Measurements from ENCODE around the gene QPCTL.
"Not testable (repeated sequence)": the region's sequence is repeated elsewhere in the genome, so short reads cannot be mapped to it uniquely, and the experiment has no call there.

QPCTL gene

GRCh38 chr19:45739498-45740439 is 47.3 kb downstream of the QPCTL start:
- Histone ChIP-seq H3K9ac (ENCODE audit: low read length) (no peak overlapping the region), H3K4me1 (ENCODE audit: control insufficient read depth, insufficient read depth, low read length) (no peaks in the 10 kb centered on the region), H3K27ac (ENCODE audit: low read depth, low read length) (no peak overlapping the region), H3K27me3 (ENCODE audit: control insufficient read depth, insufficient read depth, low read length) (no peaks in the 10 kb centered on the region), H3K4me3 (ENCODE audit: low read length) (no peak overlapping the region), H3K36me3 (ENCODE audit: control insufficient read depth, insufficient read depth, low read length) (no peaks in the 10 kb centered on the region)

GRCh38 chr19:45742969-45743368 is 50.5 kb downstream of the QPCTL start:
- H3K36me3 ChIP-seq (ENCODE audit: control insufficient read depth, insufficient read depth, low read length) = no peaks in the 10 kb centered on the region
- H3K4me1 ChIP-seq (ENCODE audit: control insufficient read depth, insufficient read depth, low read length) = no peaks in the 10 kb centered on the region
- no peak overlapping the region for H3K9ac ChIP-seq (ENCODE audit: low read length)
- H3K4me3 ChIP-seq (ENCODE audit: low read length) = no peak overlapping the region
- H3K27me3 ChIP-seq (ENCODE audit: control insufficient read depth, insufficient read depth, low read length) = no peaks in the 10 kb centered on the region
- no peak overlapping the region for H3K27ac ChIP-seq (ENCODE audit: low read depth, low read length)

GRCh38 chr19:45745606-45746005 is 53.1 kb downstream of the QPCTL start:
- Histone ChIP-seq H3K9ac (ENCODE audit: low read length) (no peak overlapping the region), H3K27me3 (ENCODE audit: control insufficient read depth, insufficient read depth, low read length) (no peaks in the 10 kb centered on the region), H3K27ac (ENCODE audit: low read depth, low read length) (no peak overlapping the region), H3K4me3 (ENCODE audit: low read length) (no peak overlapping the region), H3K36me3 (ENCODE audit: control insufficient read depth, insufficient read depth, low read length) (no peaks in the 10 kb centered on the region), H3K4me1 (ENCODE audit: control insufficient read depth, insufficient read depth, low read length) (no peaks in the 10 kb centered on the region)

- H3K27ac ChIP-seq (ENCODE audit: low read depth, low read length) = no peak overlapping the region
- no peak overlapping the region for H3K4me3 ChIP-seq (ENCODE audit: low read length)
- no peak overlapping the region for H3K9ac ChIP-seq (ENCODE audit: low read length)
- no peaks in the 10 kb centered on the region for H3K4me1 ChIP-seq (ENCODE audit: control insufficient read depth, insufficient read depth, low read length)
- no peaks in the 10 kb centered on the region for H3K27me3 ChIP-seq (ENCODE audit: control insufficient read depth, insufficient read depth, low read length)
- H3K36me3 ChIP-seq (ENCODE audit: control insufficient read depth, insufficient read depth, low read length) = no peaks in the 10 kb centered on the region
Measured at GRCh38 chr19:45746866-45747265, 54.4 kb downstream of the QPCTL start.

GRCh38 chr19:45747513-45747912 is 55.0 kb downstream of the QPCTL start:
- Histone ChIP-seq H3K27me3 (ENCODE audit: control insufficient read depth, insufficient read depth, low read length) (no peaks in the 10 kb centered on the region), H3K9ac (ENCODE audit: low read length) (no peak overlapping the region), H3K4me1 (ENCODE audit: control insufficient read depth, insufficient read depth, low read length) (no peaks in the 10 kb centered on the region), H3K27ac (ENCODE audit: low read depth, low read length) (no peak overlapping the region), H3K36me3 (ENCODE audit: control insufficient read depth, insufficient read depth, low read length) (no peaks in the 10 kb centered on the region), H3K4me3 (ENCODE audit: low read length) (no peak overlapping the region)

- H3K27me3 ChIP-seq (ENCODE audit: control insufficient read depth, insufficient read depth, low read length); H3K4me1 ChIP-seq (ENCODE audit: control insufficient read depth, insufficient read depth, low read length); H3K4me3 ChIP-seq (ENCODE audit: low read length); H3K27ac ChIP-seq (ENCODE audit: low read depth, low read length); H3K9ac ChIP-seq (ENCODE audit: low read length); H3K36me3 ChIP-seq (ENCODE audit: control insufficient read depth, insufficient read depth, low read length): not testable (repeated sequence)
Measured at GRCh38 chr19:45751483-45751882, 59.0 kb downstream of the QPCTL start.

GRCh38 chr19:45752639-45753038 is 60.2 kb downstream of the QPCTL start:
- Histone ChIP-seq H3K36me3 (ENCODE audit: control insufficient read depth, insufficient read depth, low read length) (no peaks in the 10 kb centered on the region), H3K27ac (ENCODE audit: low read depth, low read length) (no peak overlapping the region), H3K27me3 (ENCODE audit: control insufficient read depth, insufficient read depth, low read length) (no peaks in the 10 kb centered on the region), H3K4me3 (ENCODE audit: low read length) (no peak overlapping the region), H3K9ac (ENCODE audit: low read length) (no peak overlapping the region), H3K4me1 (ENCODE audit: control insufficient read depth, insufficient read depth, low read length) (no peaks in the 10 kb centered on the region)

- Histone ChIP-seq H3K27me3 (ENCODE audit: control insufficient read depth, insufficient read depth, low read length) (no peaks in the 10 kb centered on the region), H3K9ac (ENCODE audit: low read length) (no peak overlapping the region), H3K36me3 (ENCODE audit: control insufficient read depth, insufficient read depth, low read length) (no peaks in the 10 kb centered on the region), H3K27ac (ENCODE audit: low read depth, low read length) (no peak overlapping the region), H3K4me1 (ENCODE audit: control insufficient read depth, insufficient read depth, low read length) (no peaks in the 10 kb centered on the region), H3K4me3 (ENCODE audit: low read length) (no peak overlapping the region)
Measured at GRCh38 chr19:45753548-45753947, 61.1 kb downstream of the QPCTL start.
